ENCODE results near the gene STAMBP.

STAMBP gene

GRCh38 chr2:73827660-73828388 lies 937 bp upstream of the STAMBP start:
- no peak for DNase-seq (ENCODE audit: extremely low spot score)
- no peak for TF ChIP-seq NFRKB (IDR thresholded peaks at IDR 0.05)
- no peak for TF ChIP-seq HDGF (IDR thresholded peaks at IDR 0.05; ENCODE audit: borderline replicate concordance)
- TF ChIP-seq ELF4 (IDR thresholded peaks at IDR 0.05), result no peak
- no peak for TF ChIP-seq L3MBTL2 (conservative IDR thresholded peaks at IDR 0.05)
- no peak for TF ChIP-seq CTBP1 (IDR thresholded peaks at IDR 0.05; ENCODE audit: borderline replicate concordance)
- no peak for TF ChIP-seq SUZ12 (IDR thresholded peaks at IDR 0.05)
- TF ChIP-seq, protein P1, sequence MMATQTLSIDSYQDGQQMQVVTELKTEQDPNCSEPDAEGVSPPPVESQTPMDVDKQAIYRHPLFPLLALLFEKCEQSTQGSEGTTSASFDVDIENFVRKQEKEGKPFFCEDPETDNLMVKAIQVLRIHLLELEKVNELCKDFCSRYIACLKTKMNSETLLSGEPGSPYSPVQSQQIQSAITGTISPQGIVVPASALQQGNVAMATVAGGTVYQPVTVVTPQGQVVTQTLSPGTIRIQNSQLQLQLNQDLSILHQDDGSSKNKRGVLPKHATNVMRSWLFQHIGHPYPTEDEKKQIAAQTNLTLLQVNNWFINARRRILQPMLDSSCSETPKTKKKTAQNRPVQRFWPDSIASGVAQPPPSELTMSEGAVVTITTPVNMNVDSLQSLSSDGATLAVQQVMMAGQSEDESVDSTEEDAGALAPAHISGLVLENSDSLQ (IDR thresholded peaks at IDR 0.05), result no peak
- TF ChIP-seq TARDBP (IDR thresholded peaks at IDR 0.05), result no peak
- no peak for TF ChIP-seq ZNF384 (IDR thresholded peaks at IDR 0.05)
- TF ChIP-seq ARNT (IDR thresholded peaks at IDR 0.05), result no peak
- TF ChIP-seq SP1 (IDR thresholded peaks at IDR 0.05), result no peak
- TF ChIP-seq FOXA1 (IDR thresholded peaks at IDR 0.05), result no peak
- TF ChIP-seq FOXK2 (IDR thresholded peaks at IDR 0.05), result no peak
- TF ChIP-seq FOXM1 (IDR thresholded peaks at IDR 0.05; ENCODE audit: borderline replicate concordance), result no peak
- no peak for TF ChIP-seq BHLHE40 (IDR thresholded peaks at IDR 0.05; ENCODE audit: borderline replicate concordance)
- TF ChIP-seq LEF1 (IDR thresholded peaks at IDR 0.05; ENCODE audit: borderline replicate concordance), result no peak
- CTCF ChIA-PET, result interaction anchor here (0.7 to 1.0 kb wide), 4 partner anchors 93 to 323 kb away, joined by 3 to 5 read pairs (median 3); no protein-coding TSS in a partner anchor
- POLR2A ChIA-PET, result interaction anchor here (0.6 to 1.3 kb wide), 18 partner anchors 11 to 364 kb away, joined by 3 to 7 read pairs (median 4); partner anchors contain the start of genes MOB1A and TPRKB

GRCh38 chr2:73828389-73828817 lies 358 bp upstream of the STAMBP start:
- POLR2A ChIA-PET, result interaction anchor here (0.6 to 1.3 kb wide), 18 partner anchors 11 to 363 kb away, joined by 3 to 7 read pairs (median 4); partner anchors contain the start of genes MOB1A and TPRKB

GRCh38 chr2:73830871-73831401 lies 2.2 kb downstream of the STAMBP start:
- DNase-seq (ENCODE audit: extremely low spot score), result no peak
- POLR2A ChIA-PET, result no interaction called here
- no peak for TF ChIP-seq SP1 (IDR thresholded peaks at IDR 0.05)
- no peak for TF ChIP-seq NFRKB (IDR thresholded peaks at IDR 0.05)
- no peak for TF ChIP-seq SUZ12 (IDR thresholded peaks at IDR 0.05)
- no peak for TF ChIP-seq FOXK2 (IDR thresholded peaks at IDR 0.05)
- TF ChIP-seq ARNT (IDR thresholded peaks at IDR 0.05), result no peak
- TF ChIP-seq CTBP1 (IDR thresholded peaks at IDR 0.05; ENCODE audit: borderline replicate concordance), result no peak
- TF ChIP-seq ZNF384 (IDR thresholded peaks at IDR 0.05), result no peak
- TF ChIP-seq TARDBP (IDR thresholded peaks at IDR 0.05), result no peak
- TF ChIP-seq FOXM1 (IDR thresholded peaks at IDR 0.05; ENCODE audit: borderline replicate concordance), result no peak
- TF ChIP-seq HDGF (IDR thresholded peaks at IDR 0.05; ENCODE audit: borderline replicate concordance), result no peak
- no peak for TF ChIP-seq L3MBTL2 (conservative IDR thresholded peaks at IDR 0.05)
- TF ChIP-seq ELF4 (IDR thresholded peaks at IDR 0.05), result no peak
- no peak for TF ChIP-seq BHLHE40 (IDR thresholded peaks at IDR 0.05; ENCODE audit: borderline replicate concordance)
- CTCF ChIA-PET, result no interaction called here

More at GRCh38 chr2:73828389-73828817, 358 bp upstream of the STAMBP start:
- TF ChIP-seq LEF1 (IDR thresholded peaks at IDR 0.05; ENCODE audit: borderline replicate concordance) (no peak), L3MBTL2 (conservative IDR thresholded peaks at IDR 0.05) (no peak), NFRKB (IDR thresholded peaks at IDR 0.05) (no peak), CTBP1 (IDR thresholded peaks at IDR 0.05; ENCODE audit: borderline replicate concordance) (no peak), SP1 (IDR thresholded peaks at IDR 0.05) (no peak), ELF4 (IDR thresholded peaks at IDR 0.05) (0 out of 2 replicates have a peak, but pooled peaks have one; percentile 43), FOXM1 (IDR thresholded peaks at IDR 0.05; ENCODE audit: borderline replicate concordance) (no peak)
- DNase-seq (ENCODE audit: extremely low spot score), result no peak
- CTCF ChIA-PET, result interaction anchor here (0.7 to 1.0 kb wide), 3 partner anchors 93 to 323 kb away, joined by 3 to 5 read pairs (median 3); no protein-coding TSS in a partner anchor

DNA sequence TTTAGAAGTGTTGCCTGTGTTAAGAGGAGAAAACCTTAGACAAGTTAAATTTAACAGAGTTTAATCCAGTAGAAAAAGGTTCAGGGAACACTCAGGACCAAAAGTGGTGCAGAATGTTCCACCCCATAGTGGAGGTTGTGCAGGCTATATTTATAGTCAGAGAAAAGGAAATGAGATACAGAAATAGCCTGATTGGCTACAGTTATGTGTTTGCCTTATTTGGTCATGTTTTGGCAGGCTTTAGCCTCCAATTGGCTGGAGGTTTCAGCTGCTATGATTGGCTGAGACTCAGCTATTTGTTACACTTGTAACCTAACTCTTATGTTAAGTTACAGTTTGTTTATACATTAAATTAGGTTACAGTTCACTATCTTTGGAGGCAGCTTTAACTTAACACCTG lies 4.2 kb downstream of the STAMBP start:
- no peak for DNase-seq (ENCODE audit: extremely low spot score)
- TF ChIP-seq FOXK2 (IDR thresholded peaks at IDR 0.05), result no peak
- TF ChIP-seq LEF1 (IDR thresholded peaks at IDR 0.05; ENCODE audit: borderline replicate concordance), result no peak
- no peak for TF ChIP-seq L3MBTL2 (conservative IDR thresholded peaks at IDR 0.05)
- TF ChIP-seq ZNF384 (IDR thresholded peaks at IDR 0.05), result no peak
- TF ChIP-seq ELF4 (IDR thresholded peaks at IDR 0.05), result no peak
- no peak for TF ChIP-seq NFRKB (IDR thresholded peaks at IDR 0.05)
- no peak for TF ChIP-seq BHLHE40 (IDR thresholded peaks at IDR 0.05; ENCODE audit: borderline replicate concordance)
- TF ChIP-seq, protein P1 (IDR thresholded peaks at IDR 0.05), result no peak
- no peak for TF ChIP-seq SUZ12 (IDR thresholded peaks at IDR 0.05)
- TF ChIP-seq CTBP1 (IDR thresholded peaks at IDR 0.05; ENCODE audit: borderline replicate concordance), result no peak
- no peak for TF ChIP-seq ARNT (IDR thresholded peaks at IDR 0.05)
- no peak for TF ChIP-seq FOXM1 (IDR thresholded peaks at IDR 0.05; ENCODE audit: borderline replicate concordance)
- no peak for TF ChIP-seq SP1 (IDR thresholded peaks at IDR 0.05)
- TF ChIP-seq FOXA1 (IDR thresholded peaks at IDR 0.05), result no peak
- TF ChIP-seq TARDBP (IDR thresholded peaks at IDR 0.05), result no peak
- no peak for TF ChIP-seq HDGF (IDR thresholded peaks at IDR 0.05; ENCODE audit: borderline replicate concordance)
- ChIA-PET POLR2A (no interaction called here), CTCF (no interaction called here)

DNA sequence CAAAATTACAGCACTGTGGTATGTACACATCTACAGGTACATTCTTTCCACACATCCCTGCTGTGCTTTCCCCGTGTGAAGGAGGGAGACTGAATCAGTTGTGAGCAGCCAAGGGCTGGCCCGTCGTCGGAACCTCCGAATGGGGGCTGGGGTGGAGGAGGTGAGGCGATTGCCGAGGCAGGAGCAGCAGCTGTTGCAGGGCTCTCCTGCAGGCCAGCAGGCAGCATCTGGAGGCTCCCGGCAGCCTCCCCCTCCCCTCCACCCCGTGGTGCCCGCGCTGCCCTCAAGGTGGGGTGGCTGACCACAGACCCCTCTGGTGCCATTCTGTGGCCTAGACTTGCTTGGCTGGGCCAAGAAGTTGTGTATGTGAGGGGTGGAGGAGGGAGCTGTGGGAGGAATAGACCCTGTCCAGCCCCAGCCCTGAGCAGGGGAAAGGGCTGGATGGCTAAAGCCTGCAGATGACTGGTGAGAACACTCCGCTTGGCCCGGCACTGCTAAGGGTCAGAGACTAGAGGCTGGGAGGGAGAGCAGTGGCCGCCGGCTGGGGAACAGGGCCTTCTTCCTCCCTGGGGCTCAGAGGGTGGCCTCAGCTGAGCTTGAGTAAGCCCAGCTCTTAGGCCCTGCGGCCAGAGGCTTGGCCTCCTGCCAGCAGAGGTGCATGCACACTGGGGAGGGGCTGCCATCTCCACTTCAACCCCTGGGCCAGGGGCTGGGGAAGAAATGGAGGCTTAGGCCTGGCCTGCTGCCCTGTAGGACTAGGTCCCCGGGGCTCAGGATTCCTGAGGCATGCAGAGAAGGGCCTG lies 7.6 kb downstream of the STAMBP start:
- TF ChIP-seq FOXK2 (IDR thresholded peaks at IDR 0.05) (no peak), ZNF384 (IDR thresholded peaks at IDR 0.05) (no peak), SP1 (IDR thresholded peaks at IDR 0.05) (no peak), BHLHE40 (IDR thresholded peaks at IDR 0.05; ENCODE audit: borderline replicate concordance) (no peak), FOXM1 (IDR thresholded peaks at IDR 0.05; ENCODE audit: borderline replicate concordance) (no peak), CTBP1 (IDR thresholded peaks at IDR 0.05; ENCODE audit: borderline replicate concordance) (no peak)
- TF ChIP-seq, protein P1 (IDR thresholded peaks at IDR 0.05), result no peak
- CTCF ChIA-PET, result no interaction called here
- POLR2A ChIA-PET, result no interaction called here
- DNase-seq (ENCODE audit: extremely low spot score), result no peak
